HepG2 (cell line): ENCODE results near the gene MYBPC2. TPM values are rescaled to one million over a fixed set of nuclear protein-coding genes. Genes with fewer than 3 reads are reported as not detected.

Experiments
- ATF1 ChIP-seq: IDR thresholded peaks from 2 replicates; pipeline ENCODE4 v1.6.1; 2016; ENCODE audit warnings: mild to moderate bottlenecking, control low read depth
- BORCS8-MEF2B ChIP-seq: sonication (generic); formaldehyde crosslinking; IDR thresholded peaks from 2 replicates; pipeline ENCODE4 v1.8.0; 2022; ENCODE audit warnings: mild to moderate bottlenecking, missing genetic modification reagents
- ERF ChIP-seq: IDR thresholded peaks from 2 replicates; pipeline ENCODE4 v1.6.1; 2018; ENCODE audit warnings: missing biosample characterization, missing genetic modification reagents
- FOXO1 ChIP-seq: sonication (generic); formaldehyde crosslinking; IDR thresholded peaks from 2 replicates; pipeline ENCODE4 v1.4.0; 2020; ENCODE audit warnings: missing genetic modification reagents
- HNF1B ChIP-seq: sonication (generic); formaldehyde crosslinking; IDR thresholded peaks from 2 replicates; pipeline ENCODE4 v1.5.1; 2020; ENCODE audit warnings: mild to moderate bottlenecking, moderate library complexity, missing genetic modification reagents
- LCORL ChIP-seq, 2 experiments: fragments of 450-650 bp in 1 of 2; sonication (generic) in 1 of 2; formaldehyde crosslinking in 1 of 2; IDR thresholded peaks; 2 replicates each; pipeline versions ENCODE4 v1.5.0 to v1.6.1; 2017 to 2020; ENCODE audit warnings: antibody characterized with exemption in 1 of 2, missing genetic modification reagents in 1 of 2
- MNT ChIP-seq: fragments of 450-650 bp; IDR thresholded peaks from 2 replicates; pipeline ENCODE4 v1.6.1; 2016
- NCOA2 ChIP-seq: sonication (generic); formaldehyde crosslinking; IDR thresholded peaks from 2 replicates; pipeline ENCODE4 v1.8.0; 2022; ENCODE audit warnings: inconsistent platforms
- SALL1 ChIP-seq: sonication (generic); formaldehyde crosslinking; IDR thresholded peaks from 2 replicates; pipeline ENCODE4 v1.8.0; 2022; ENCODE audit warnings: mild to moderate bottlenecking, missing genetic modification reagents
- ZNF292 ChIP-seq: sonication (generic); formaldehyde crosslinking; IDR thresholded peaks from 2 replicates; pipeline ENCODE4 v1.8.1; 2022; ENCODE audit warnings: mild to moderate bottlenecking, low read depth, missing genetic modification reagents, borderline replicate concordance
- ZNF496 ChIP-seq: sonication (generic); formaldehyde crosslinking; IDR thresholded peaks from 2 replicates; pipeline ENCODE4 v1.8.1; 2023; ENCODE audit warnings: mild to moderate bottlenecking, moderate library complexity, missing genetic modification reagents; ENCODE audit not compliant: insufficient replicate concordance
- ZNF567 ChIP-seq: sonication (generic); formaldehyde crosslinking; IDR thresholded peaks from 2 replicates; pipeline ENCODE4 v1.8.1; 2023; ENCODE audit warnings: mild to moderate bottlenecking, missing genetic modification reagents, borderline replicate concordance
- ZNF772 ChIP-seq: sonication (generic); formaldehyde crosslinking; IDR thresholded peaks from 2 replicates; pipeline ENCODE4 v1.5.0; 2020; ENCODE audit warnings: mild to moderate bottlenecking, missing genetic modification reagents
- ZNF800 ChIP-seq: sonication (generic); formaldehyde crosslinking; IDR thresholded peaks from 2 replicates; pipeline ENCODE4 v1.4.0; 2020; ENCODE audit warnings: missing genetic modification reagents
- polyA plus RNA-seq, 8 experiments: library from polyadenylated mRNA; depleted of rRNA in 3 of 8; stranded (reverse) in 7 of 8; unstranded in 1 of 8; fragments of >200 nt; fragmentation: Illumina TruSeq in 4 of 8; extraction: Trizol in 4 of 8; gene quantifications; 2 replicates each; pipeline versions ENCODE4 v1.2.1 to v1.2.3, GENCODE V29; 2011 to 2016; ENCODE audit warnings: low read depth in 4 of 8, missing spikeins in 1 of 8, mixed read lengths in 1 of 8; ENCODE audit not compliant: insufficient read depth in 1 of 8
- total RNA-seq, 5 experiments: library from RNA; depleted of rRNA; stranded (reverse); fragments of >200 nt; fragmentation: Illumina TruSeq; extraction: Trizol; gene quantifications; 2 replicates each; pipeline ENCODE4 v1.2.3, GENCODE V29; 2016; ENCODE audit warnings: low read depth in 1 of 5
- TF ChIP-seq, protein P1 (sequence below): sonication (generic); formaldehyde crosslinking; IDR thresholded peaks from 2 replicates; pipeline ENCODE4 v1.5.0; 2020; ENCODE audit warnings: missing genetic modification reagents, mild to moderate bottlenecking, borderline replicate concordance
- TF ChIP-seq, protein P2 (sequence below): sonication (generic); formaldehyde crosslinking; IDR thresholded peaks from 2 replicates; pipeline ENCODE4 v1.4.0; 2020; ENCODE audit warnings: missing genetic modification reagents, borderline replicate concordance

MYBPC2 gene
- total and polyA plus RNA-seq, 2 of the 13 experiments (the other 11 are each of a cell fraction or from before 2014, with no cell fraction given) = not detected

GRCh38 chr19:50431343-50432220 is 1.1 kb upstream of the MYBPC2 start (continued):
- TF ChIP-seq, protein P1, sequence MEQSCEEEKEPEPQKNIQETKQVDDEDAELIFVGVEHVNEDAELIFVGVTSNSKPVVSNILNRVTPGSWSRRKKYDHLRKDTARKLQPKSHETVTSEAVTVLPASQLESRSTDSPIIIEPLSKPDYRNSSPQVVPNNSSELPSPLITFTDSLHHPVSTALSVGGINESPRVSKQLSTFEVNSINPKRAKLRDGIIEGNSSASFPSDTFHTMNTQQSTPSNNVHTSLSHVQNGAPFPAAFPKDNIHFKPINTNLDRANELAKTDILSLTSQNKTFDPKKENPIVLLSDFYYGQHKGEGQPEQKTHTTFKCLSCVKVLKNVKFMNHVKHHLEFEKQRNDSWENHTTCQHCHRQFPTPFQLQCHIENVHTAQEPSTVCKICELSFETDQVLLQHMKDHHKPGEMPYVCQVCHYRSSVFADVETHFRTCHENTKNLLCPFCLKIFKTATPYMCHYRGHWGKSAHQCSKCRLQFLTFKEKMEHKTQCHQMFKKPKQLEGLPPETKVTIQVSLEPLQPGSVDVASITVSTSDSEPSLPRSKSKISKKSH = 0 out of 2 replicates have a peak, but pooled peaks have one; percentile 39
- TF ChIP-seq SALL1 (CRISPR knock-in tag) (peak; percentile 77), BORCS8-MEF2B (peak; percentile 52; the same call in 1 of the 2 replicates), LCORL (IDR thresholded peaks at IDR 0.05) (no peak), LCORL (CRISPR knock-in tag; IDR thresholded peaks at IDR 0.05) (peak; percentile 54), ZNF800 (no peak), NCOA2 (CRISPR knock-in tag) (no peak), ZNF772 (CRISPR knock-in tag) (0 out of 2 replicates have a peak, but pooled peaks have one; percentile 51), ZNF496 (CRISPR knock-in tag) (no peak), FOXO1 (CRISPR knock-in tag) (peak; percentile 32; the same call in 1 of the 2 replicates), ATF1 (CRISPR knock-in tag) (peak; percentile 95), ZNF567 (CRISPR knock-in tag) (no peak), MNT (no peak), ERF (CRISPR knock-in tag) (no peak), ZNF292 (CRISPR knock-in tag) (no peak), HNF1B (CRISPR knock-in tag) (peak; percentile 67; the same call in 1 of the 2 replicates)
- TF ChIP-seq, protein P2, sequence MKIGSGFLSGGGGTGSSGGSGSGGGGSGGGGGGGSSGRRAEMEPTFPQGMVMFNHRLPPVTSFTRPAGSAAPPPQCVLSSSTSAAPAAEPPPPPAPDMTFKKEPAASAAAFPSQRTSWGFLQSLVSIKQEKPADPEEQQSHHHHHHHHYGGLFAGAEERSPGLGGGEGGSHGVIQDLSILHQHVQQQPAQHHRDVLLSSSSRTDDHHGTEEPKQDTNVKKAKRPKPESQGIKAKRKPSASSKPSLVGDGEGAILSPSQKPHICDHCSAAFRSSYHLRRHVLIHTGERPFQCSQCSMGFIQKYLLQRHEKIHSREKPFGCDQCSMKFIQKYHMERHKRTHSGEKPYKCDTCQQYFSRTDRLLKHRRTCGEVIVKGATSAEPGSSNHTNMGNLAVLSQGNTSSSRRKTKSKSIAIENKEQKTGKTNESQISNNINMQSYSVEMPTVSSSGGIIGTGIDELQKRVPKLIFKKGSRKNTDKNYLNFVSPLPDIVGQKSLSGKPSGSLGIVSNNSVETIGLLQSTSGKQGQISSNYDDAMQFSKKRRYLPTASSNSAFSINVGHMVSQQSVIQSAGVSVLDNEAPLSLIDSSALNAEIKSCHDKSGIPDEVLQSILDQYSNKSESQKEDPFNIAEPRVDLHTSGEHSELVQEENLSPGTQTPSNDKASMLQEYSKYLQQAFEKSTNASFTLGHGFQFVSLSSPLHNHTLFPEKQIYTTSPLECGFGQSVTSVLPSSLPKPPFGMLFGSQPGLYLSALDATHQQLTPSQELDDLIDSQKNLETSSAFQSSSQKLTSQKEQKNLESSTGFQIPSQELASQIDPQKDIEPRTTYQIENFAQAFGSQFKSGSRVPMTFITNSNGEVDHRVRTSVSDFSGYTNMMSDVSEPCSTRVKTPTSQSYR (CRISPR knock-in tag) = no peak
